Activated naive CD4-positive, alpha-beta T cell treated with anti-CD3 and anti-CD28 coated beads, Interleukin-2, amount 50 U/mL, for 24 hours (primary cell): ENCODE data around the gene HPN.
"Not testable (repeated sequence)": the region's sequence is repeated elsewhere in the genome, so short reads cannot be mapped to it uniquely, and the experiment has no call there.

Experiments
- H3K27ac Mint-ChIP-seq: one replicate; pipeline ENCODE4 v1.8.0; 2021; ENCODE audit warnings: mild to moderate bottlenecking, mixed read lengths
- H3K27me3 Mint-ChIP-seq: one replicate; pipeline ENCODE4 v1.8.0; 2021; ENCODE audit warnings: mixed read lengths
- H3K36me3 Mint-ChIP-seq: one replicate; pipeline ENCODE4 v1.8.0; 2021; ENCODE audit warnings: mixed read lengths
- H3K4me1 Mint-ChIP-seq: one replicate; pipeline ENCODE4 v1.8.0; 2021; ENCODE audit warnings: mixed read lengths
- H3K4me3 Mint-ChIP-seq: one replicate; pipeline ENCODE4 v1.8.0; 2021; ENCODE audit warnings: mild to moderate bottlenecking, mixed read lengths
- H3K9me3 Mint-ChIP-seq: one replicate; pipeline ENCODE4 v1.8.0; 2021; ENCODE audit warnings: mixed read lengths

Gene HPN

DNA sequence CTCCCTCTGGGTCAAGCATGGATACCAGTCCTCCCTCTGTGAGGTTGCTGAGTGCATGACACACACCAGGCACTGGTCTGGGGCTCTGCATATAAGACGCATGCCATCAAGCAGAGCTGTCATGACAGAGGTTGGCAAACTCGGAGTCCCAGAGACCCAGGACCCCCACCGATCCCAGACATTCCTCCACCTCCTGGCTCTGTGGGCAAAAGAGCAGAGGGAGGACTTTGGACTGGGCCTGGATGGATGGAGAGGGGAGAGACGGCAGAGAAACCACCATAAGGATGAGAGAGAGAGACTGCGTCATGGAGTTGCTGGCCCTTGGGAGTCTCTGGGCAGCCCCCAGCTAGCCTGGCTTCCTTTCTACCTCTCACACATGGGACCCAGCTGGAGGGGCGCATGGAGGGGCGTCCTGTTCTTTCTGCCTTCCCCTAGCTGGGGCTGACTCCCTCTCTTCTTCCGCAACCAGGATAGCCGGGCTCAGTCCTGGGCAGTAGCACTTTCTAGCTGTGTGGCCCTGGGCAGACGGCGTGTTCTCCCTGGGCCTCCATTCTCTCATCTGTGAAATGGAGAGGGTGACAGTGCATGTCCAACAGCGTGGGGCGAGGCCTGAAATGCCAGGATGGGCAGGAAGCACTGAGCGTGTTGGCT, 1.6 kb downstream of the HPN start:
- no peak overlapping the region for H3K4me3 Mint-ChIP-seq
- H3K4me1 Mint-ChIP-seq = peaks cover 35% of the 10 kb centered on the region
- no peaks in the 10 kb centered on the region for H3K27me3 Mint-ChIP-seq
- peak overlapping the region; percentile 61 for H3K27ac Mint-ChIP-seq
- no peaks in the 10 kb centered on the region for H3K36me3 Mint-ChIP-seq
- H3K9me3 Mint-ChIP-seq = no peaks in the 10 kb centered on the region

DNA sequence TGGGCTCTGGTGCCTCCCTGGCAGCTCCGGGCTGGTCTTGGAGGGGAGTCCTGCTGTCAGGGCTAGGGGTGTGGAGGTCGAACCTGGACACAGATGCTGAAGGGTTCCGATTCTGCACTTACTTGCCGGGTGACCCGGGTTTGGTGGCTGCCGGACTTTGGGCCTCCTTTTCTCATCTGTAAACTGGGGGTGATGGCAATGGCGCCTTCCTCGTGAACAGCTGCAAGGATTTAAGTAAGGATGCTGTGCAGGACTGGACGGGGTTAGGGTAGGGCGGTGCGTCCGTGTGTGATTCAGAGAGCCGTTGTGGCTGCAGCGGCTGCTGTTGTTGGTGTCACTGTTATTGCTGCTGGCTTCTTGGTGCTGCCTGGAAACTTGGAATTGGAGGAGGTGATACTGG, 2.4 kb downstream of the HPN start:
- H3K27ac Mint-ChIP-seq = no peak overlapping the region
- no peaks in the 10 kb centered on the region for H3K9me3 Mint-ChIP-seq
- H3K4me3 Mint-ChIP-seq = no peak overlapping the region
- H3K4me1 Mint-ChIP-seq = peaks cover 34% of the 10 kb centered on the region
- no peaks in the 10 kb centered on the region for H3K27me3 Mint-ChIP-seq
- H3K36me3 Mint-ChIP-seq = no peaks in the 10 kb centered on the region

DNA sequence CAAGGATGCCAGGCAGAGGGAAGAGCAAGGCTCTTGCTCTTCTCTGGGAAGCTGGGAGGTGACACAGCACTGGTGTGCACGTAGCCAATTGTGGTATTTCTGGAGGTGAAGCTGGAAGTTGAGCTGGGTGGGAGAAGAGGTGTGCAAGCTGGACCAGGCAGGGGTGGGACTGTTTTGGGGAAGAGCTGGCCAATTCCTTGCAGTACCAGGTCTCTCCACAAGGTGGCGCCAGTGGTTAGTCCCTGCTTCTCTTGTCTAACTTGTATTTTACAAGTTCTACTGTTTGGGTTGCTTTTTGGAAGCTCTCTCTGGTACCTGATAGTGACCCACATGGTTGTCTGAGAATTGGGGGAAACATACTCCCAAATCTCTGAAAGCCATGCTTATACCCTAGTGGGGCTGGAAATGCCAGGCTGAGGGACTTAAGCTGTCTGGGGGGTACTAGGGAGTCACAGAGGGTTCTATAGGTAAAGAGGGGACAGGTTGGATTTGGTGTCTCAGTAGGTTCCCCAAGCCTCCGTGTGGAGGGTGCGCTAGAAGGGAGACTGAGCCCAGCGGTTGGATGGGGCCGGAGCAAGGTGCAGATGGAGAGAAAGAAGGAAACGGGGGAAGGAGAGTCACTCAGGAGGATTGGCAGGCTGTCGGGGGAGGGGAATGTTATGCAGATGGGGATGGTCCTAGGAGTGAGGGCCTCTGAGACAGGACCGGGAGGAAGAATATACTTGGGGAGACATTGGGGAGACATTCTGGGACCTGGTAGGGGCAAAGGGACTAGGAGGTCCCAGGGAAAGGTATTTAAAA, 3.0 kb downstream of the HPN start:
- no peak overlapping the region for H3K4me3 Mint-ChIP-seq
- H3K4me1 Mint-ChIP-seq = peaks cover 32% of the 10 kb centered on the region
- H3K36me3 Mint-ChIP-seq = no peaks in the 10 kb centered on the region
- no peaks in the 10 kb centered on the region for H3K27me3 Mint-ChIP-seq
- no peak overlapping the region for H3K27ac Mint-ChIP-seq
- no peaks in the 10 kb centered on the region for H3K9me3 Mint-ChIP-seq

DNA sequence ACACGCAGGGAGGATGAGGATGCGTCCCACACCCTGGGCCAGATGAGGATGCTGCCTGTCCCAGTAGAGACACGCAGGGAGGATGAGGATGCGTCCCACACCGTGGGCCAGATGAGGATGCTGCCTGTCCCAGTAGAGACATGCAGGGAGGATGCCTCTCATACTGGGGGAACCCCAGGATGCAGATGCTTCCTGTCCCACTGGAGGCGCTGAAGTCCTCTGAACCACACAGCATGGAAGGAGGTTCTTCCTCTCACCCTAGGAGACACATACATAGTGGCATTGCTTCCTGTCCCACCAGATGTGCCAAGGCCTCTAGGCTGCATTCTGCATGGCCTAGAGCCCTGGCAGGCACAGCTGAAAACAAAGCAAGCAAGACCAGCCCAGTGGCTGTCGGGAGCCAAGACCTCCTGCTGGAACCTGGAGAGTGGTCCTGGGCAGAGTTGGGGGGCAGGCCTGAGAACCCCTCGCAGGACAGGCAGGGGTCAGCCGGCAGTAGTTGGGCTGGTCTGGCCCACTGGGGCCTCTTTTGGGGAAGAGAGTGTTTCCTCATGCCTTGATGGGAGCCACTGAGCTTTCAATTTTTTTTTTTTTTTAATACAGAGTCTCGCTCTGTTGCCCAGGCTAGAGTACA, 4.3 kb downstream of the HPN start:
- H3K4me1 Mint-ChIP-seq = peaks cover 24% of the 10 kb centered on the region
- no peaks in the 10 kb centered on the region for H3K9me3 Mint-ChIP-seq
- no peaks in the 10 kb centered on the region for H3K27me3 Mint-ChIP-seq
- H3K36me3 Mint-ChIP-seq = no peaks in the 10 kb centered on the region
- H3K27ac Mint-ChIP-seq = peak overlapping the region; percentile 35
- H3K4me3 Mint-ChIP-seq = no peak overlapping the region

DNA sequence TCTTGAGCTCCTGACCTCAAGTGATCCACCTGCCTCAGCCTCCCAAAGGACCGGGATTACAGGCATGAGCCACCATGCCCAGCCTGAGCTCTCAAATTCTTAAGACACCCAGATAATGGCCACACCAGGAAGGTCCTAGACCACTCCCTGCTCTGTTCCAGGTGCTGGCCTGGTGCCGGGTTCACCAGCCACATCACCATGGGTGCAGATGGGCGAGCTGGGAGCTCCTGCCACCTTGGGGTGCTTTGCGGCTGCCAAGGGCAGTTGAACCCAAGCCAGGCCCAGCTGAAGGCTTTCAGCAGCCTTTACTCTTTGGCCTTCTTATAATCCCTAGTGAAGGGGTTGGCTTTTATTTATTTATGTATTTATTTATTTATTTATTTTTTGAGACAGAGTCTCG, 4.9 kb downstream of the HPN start:
- Mint-ChIP-seq H3K4me1 (peaks cover 23% of the 10 kb centered on the region), H3K27me3 (no peaks in the 10 kb centered on the region), H3K4me3 (no peak overlapping the region), H3K27ac (no peak overlapping the region), H3K9me3 (no peaks in the 10 kb centered on the region), H3K36me3 (no peaks in the 10 kb centered on the region)

DNA sequence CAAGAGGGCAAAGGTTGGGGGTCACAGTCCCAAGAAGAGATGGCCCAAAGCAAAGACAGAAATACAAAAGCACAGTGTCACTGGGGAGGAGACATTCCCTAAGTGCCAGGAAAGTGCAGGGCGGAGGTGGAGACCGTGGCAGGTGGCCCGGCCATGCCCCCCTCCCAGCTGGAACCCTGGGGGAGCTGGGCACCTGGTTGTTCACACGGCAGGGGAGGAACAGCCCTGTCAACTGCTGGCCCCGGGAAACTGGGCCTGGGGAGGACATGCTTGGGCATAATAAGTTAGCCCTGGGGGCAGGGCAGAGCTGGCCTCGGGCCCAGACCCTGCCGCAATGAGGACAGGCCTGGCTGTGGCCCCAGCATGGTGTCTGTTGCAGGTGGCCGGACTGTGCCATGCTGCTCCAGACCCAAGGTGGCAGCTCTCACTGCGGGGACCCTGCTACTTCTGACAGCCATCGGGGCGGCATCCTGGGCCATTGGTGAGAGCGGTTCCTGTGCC, 7.4 kb downstream of the HPN start:
- Mint-ChIP-seq H3K4me1 (peaks cover 20% of the 10 kb centered on the region), H3K27ac (no peak overlapping the region), H3K4me3 (no peak overlapping the region), H3K9me3 (no peaks in the 10 kb centered on the region), H3K27me3 (no peaks in the 10 kb centered on the region), H3K36me3 (no peaks in the 10 kb centered on the region)

- Mint-ChIP-seq H3K9me3 (no peaks in the 10 kb centered on the region), H3K4me1 (peaks cover 15% of the 10 kb centered on the region), H3K27ac (no peak overlapping the region), H3K4me3 (no peak overlapping the region), H3K36me3 (no peaks in the 10 kb centered on the region), H3K27me3 (no peaks in the 10 kb centered on the region)
Observed at GRCh38 chr19:35049456-35049855, 7.9 kb downstream of the HPN start.

DNA sequence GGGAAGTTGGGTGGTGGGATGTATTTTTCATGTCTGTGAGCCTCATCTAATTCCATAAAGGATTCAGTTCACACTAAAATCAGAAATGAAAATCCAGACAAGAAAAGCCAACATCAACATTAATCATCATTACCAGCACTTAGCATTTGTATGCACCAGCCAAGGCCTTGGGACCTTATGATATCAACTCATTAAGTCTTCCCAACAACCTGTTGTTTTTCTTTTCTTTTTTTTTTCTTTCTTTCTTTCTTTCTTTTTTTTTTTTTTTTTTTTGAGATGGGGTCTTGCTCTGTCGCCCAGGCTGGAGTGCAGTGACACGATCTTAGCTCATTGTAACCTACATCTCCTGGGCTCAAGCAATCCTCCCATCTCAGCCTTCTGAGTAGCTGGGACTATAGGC, 9.1 kb downstream of the HPN start:
- H3K27me3 Mint-ChIP-seq, H3K36me3 Mint-ChIP-seq, H3K4me3 Mint-ChIP-seq, H3K4me1 Mint-ChIP-seq, H3K9me3 Mint-ChIP-seq, H3K27ac Mint-ChIP-seq: not testable (repeated sequence)

DNA sequence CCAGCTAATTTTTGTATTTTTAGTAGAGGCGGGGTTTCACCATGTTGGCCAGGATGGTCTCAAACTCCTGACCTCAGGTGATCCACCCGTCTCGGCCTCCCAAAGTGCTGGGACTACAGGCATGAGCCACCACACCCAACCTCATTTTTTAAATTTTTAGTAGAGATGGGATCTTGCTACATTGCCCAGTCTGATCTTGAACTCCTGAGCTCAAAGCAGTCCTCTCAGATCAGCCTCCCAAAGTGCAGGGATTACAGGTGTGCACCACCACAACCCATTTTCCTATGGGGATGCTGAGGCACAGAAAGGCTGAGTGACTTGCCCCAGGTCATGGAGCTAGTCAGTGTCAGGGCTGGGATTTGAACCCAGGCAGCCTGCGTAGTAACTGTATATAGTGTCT, 9.7 kb downstream of the HPN start:
- not testable (repeated sequence) for H3K36me3 Mint-ChIP-seq, H3K9me3 Mint-ChIP-seq, H3K27ac Mint-ChIP-seq, H3K27me3 Mint-ChIP-seq, H3K4me3 Mint-ChIP-seq, H3K4me1 Mint-ChIP-seq

DNA sequence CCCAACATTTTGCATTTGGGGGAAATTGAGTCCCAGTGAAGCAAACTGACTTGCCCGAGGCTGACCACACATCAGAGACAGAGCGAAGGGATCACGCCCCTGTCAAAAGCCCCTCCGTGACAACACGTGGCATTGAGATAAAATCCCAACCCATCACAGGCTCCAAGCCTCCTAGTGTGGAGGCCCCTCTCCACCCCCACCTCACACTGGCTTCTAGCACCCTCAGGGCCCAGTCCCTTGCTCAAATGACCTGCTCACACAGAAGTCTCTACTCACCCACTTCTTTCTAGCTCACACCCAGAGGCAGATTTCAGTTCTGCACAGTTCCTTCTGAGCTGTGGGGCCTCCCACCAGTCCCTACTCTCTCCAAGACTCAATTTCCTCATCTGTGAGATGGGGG, 10.3 kb downstream of the HPN start:
- H3K36me3 Mint-ChIP-seq = no peaks in the 10 kb centered on the region
- no peaks in the 10 kb centered on the region for H3K27me3 Mint-ChIP-seq
- no peak overlapping the region for H3K4me3 Mint-ChIP-seq
- H3K9me3 Mint-ChIP-seq = no peaks in the 10 kb centered on the region
- no peaks in the 10 kb centered on the region for H3K4me1 Mint-ChIP-seq
- no peak overlapping the region for H3K27ac Mint-ChIP-seq

DNA sequence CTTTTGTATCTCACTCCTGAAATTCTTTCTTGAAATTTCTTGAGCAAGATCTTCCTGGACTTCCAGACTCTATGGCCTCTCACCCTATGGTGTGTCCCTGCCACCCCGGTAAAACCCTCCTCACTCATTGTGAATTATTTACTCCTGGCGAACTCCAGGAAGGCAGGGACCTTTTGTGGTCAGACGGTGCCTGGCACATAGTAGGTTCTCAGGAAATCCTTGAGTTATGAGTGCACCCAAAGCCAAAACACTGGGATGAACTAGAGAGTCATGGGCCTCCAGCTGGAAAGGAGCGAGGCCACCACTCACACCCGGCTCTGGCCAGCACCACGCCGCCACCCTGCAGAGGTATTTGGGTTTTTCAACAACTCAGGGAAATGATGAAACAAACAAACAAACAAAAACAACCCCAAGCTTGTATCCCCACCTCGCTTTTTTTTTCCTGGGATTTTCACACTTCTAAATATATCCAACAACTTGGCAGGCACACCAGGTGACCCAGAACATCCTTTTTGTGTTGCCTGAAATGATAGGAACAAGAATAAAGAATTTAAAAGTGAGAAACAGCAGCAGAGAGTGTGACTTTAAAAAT, 11.2 kb downstream of the HPN start:
- Mint-ChIP-seq H3K9me3 (no peaks in the 10 kb centered on the region), H3K36me3 (no peaks in the 10 kb centered on the region), H3K27me3 (no peaks in the 10 kb centered on the region), H3K4me3 (no peak overlapping the region), H3K27ac (no peak overlapping the region), H3K4me1 (no peaks in the 10 kb centered on the region)

DNA sequence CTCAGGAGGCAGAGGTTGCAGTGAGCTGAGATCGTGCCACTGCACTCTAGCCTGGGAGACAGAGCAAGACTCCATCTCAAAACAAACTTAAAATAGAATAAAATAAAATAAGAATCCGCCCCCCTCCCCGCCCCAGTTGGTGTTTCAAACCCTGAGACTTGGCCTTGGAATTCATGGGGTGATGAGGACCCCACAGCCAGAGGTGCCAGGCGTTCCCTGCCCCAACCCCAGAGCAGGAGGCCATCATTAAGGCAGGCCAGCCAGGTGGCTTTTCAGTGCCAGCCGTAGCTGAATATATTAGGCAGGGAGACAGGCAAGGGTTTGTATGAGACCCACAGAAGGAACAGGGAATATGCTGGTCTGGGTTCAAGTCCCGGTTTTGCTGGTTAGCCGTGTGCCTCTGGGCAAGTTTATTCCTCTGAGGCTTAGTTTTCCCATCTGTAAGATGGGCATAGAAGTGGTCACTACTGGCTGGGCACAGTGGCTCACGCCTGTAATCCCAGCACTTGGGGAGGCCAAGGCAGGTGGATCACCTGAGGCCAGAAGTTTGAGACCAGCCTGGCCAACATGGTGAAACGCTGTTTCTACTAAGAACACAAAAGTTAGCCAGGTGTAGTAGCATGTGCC, 12.3 kb downstream of the HPN start:
- Mint-ChIP-seq H3K27me3 (no peaks in the 10 kb centered on the region), H3K9me3 (no peaks in the 10 kb centered on the region), H3K27ac (no peak overlapping the region), H3K36me3 (no peaks in the 10 kb centered on the region), H3K4me1 (no peaks in the 10 kb centered on the region), H3K4me3 (no peak overlapping the region)

- Mint-ChIP-seq H3K27ac (no peak overlapping the region), H3K4me1 (no peaks in the 10 kb centered on the region), H3K4me3 (no peak overlapping the region), H3K9me3 (no peaks in the 10 kb centered on the region), H3K36me3 (no peaks in the 10 kb centered on the region), H3K27me3 (no peaks in the 10 kb centered on the region)
Observed at GRCh38 chr19:35054626-35055025, 13.1 kb downstream of the HPN start.

GRCh38 chr19:35055715-35056179, 14.2 kb downstream of the HPN start:
- Mint-ChIP-seq H3K27me3 (no peaks in the 10 kb centered on the region), H3K9me3 (no peaks in the 10 kb centered on the region), H3K4me1 (no peaks in the 10 kb centered on the region), H3K36me3 (no peaks in the 10 kb centered on the region), H3K4me3 (no peak overlapping the region), H3K27ac (no peak overlapping the region)

DNA sequence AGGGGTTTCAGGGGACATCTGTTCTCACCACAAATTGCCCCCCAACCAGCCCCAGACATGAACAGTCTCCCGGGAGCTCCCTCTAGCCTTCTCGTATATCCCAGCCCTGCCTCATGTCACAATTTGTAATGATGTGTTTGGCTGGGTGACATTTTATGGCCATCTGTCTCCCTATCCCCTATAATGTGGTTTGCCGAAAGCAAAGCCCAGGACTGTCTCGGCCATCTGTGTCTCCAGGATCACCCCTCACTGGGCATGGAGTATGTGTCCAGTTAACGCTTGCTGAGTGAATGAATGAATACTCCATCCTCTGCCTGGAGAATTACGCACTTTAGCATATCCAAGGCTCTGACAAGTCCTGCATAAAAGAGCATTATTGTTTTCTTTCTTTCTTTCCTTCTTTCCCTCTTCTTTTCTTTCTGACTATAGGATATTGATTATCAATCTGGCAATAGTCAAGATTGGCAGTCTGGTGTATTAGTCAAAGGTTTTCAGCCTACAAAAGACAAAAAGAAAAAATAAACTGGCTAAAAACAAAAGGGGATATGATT, 15.1 kb downstream of the HPN start:
- H3K4me3 Mint-ChIP-seq = no peak overlapping the region
- H3K36me3 Mint-ChIP-seq = no peaks in the 10 kb centered on the region
- no peaks in the 10 kb centered on the region for H3K9me3 Mint-ChIP-seq
- H3K27ac Mint-ChIP-seq = peak overlapping the region; percentile 17
- no peaks in the 10 kb centered on the region for H3K4me1 Mint-ChIP-seq
- H3K27me3 Mint-ChIP-seq = no peaks in the 10 kb centered on the region
